Astrocyte of the spinal cord (primary cell): Measurements from ENCODE around the gene STX4.

ENCODE experiments used
- DNase-seq: peaks from one replicate; pipeline ENCODE4 v3.0.0; 2011; ENCODE audit warnings: low read depth, low spot score
- H3K4me3 ChIP-seq: 2 replicates; pipeline ENCODE4 v1.5.1; 2011; ENCODE audit warnings: low read depth, mild to moderate bottlenecking, low read length, moderate library complexity
- CTCF ChIP-seq: IDR thresholded peaks from 2 replicates; pipeline ENCODE4 v1.5.1; 2012; ENCODE audit warnings: low read depth, mild to moderate bottlenecking, low read length, inconsistent platforms
- in situ Hi-C: cut with HindIII; loops from 2 replicates; pipeline ENCODE4 v1.10.0; 2017; ENCODE audit warnings: low sequenced_read_pairs

The STX4 gene

GRCh38 chr16:31000671-31001382, 32.5 kb upstream of the STX4 start:
- in situ Hi-C loops, result no loop called here
- no peak for DNase-seq
- no peak overlapping the region for H3K4me3 ChIP-seq
- TF ChIP-seq CTCF, result no peak

- TF ChIP-seq CTCF, result no peak
- DNase-seq, result no peak
- in situ Hi-C loops, result no loop called here
- H3K4me3 ChIP-seq, result no peak overlapping the region
These were observed 31.7 kb upstream of the STX4 start for GRCh38 chr16:31001507-31002249.

GRCh38 chr16:31002250-31002700, 31.1 kb upstream of the STX4 start:
- H3K4me3 ChIP-seq, result no peak overlapping the region
- no peak for DNase-seq
- in situ Hi-C loops, result no loop called here
- TF ChIP-seq CTCF, result no peak

- TF ChIP-seq CTCF, result no peak
- no peak for DNase-seq
- in situ Hi-C loops, result no loop called here
These were observed 30.5 kb upstream of the STX4 start for GRCh38 chr16:31002862-31003341.

GRCh38 chr16:31003744-31004143, 29.6 kb upstream of the STX4 start:
- no peak overlapping the region for H3K4me3 ChIP-seq
- in situ Hi-C loops, result no loop called here
- TF ChIP-seq CTCF, result no peak
- no peak for DNase-seq

More at GRCh38 chr16:31002862-31003341, 30.5 kb upstream of the STX4 start:
- no peak overlapping the region for H3K4me3 ChIP-seq

- TF ChIP-seq CTCF, result no peak
- in situ Hi-C loops, result no loop called here
- no peak for DNase-seq
- H3K4me3 ChIP-seq, result no peak overlapping the region
These were observed 28.7 kb upstream of the STX4 start for GRCh38 chr16:31004658-31005057.
